Measurements from ENCODE around the gene KLRC3.
"Not testable (repeated sequence)": the region's sequence is repeated elsewhere in the genome, so short reads cannot be mapped to it uniquely, and the experiment has no call there.

The KLRC3 gene

DNA sequence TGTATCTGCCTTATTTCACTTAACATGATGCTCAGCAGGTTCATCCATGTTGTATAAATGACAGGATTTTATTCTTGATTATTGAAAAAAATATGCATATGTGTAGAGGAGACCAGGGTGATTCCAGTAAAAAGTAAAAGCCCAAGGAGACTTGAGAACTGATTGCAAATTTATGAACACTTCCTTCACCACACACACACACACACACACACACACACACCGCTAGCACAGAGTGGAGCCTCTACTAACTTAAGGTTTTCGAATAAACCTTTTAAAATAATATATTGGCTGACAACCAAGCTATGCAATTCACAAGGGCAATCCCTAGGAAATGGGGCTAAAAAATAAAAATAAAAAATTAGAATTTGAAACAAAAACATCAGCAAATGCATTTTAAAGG lies 22.2 kb downstream of the KLRC3 start:
- Mint-ChIP-seq H3K9me3 (no peaks in the 10 kb centered on the region), H3K27ac (no peak overlapping the region), H3K4me1 (peaks cover 30% of the 10 kb centered on the region), H3K36me3 (ENCODE audit: low read depth) (no peaks in the 10 kb centered on the region), H3K4me3 (no peak overlapping the region), H3K27me3 (ENCODE audit: low read depth, poor library complexity) (peaks cover 3% of the 10 kb centered on the region)
- TF ChIP-seq, protein P1, sequence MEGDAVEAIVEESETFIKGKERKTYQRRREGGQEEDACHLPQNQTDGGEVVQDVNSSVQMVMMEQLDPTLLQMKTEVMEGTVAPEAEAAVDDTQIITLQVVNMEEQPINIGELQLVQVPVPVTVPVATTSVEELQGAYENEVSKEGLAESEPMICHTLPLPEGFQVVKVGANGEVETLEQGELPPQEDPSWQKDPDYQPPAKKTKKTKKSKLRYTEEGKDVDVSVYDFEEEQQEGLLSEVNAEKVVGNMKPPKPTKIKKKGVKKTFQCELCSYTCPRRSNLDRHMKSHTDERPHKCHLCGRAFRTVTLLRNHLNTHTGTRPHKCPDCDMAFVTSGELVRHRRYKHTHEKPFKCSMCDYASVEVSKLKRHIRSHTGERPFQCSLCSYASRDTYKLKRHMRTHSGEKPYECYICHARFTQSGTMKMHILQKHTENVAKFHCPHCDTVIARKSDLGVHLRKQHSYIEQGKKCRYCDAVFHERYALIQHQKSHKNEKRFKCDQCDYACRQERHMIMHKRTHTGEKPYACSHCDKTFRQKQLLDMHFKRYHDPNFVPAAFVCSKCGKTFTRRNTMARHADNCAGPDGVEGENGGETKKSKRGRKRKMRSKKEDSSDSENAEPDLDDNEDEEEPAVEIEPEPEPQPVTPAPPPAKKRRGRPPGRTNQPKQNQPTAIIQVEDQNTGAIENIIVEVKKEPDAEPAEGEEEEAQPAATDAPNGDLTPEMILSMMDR (IDR thresholded peaks at IDR 0.05) = no peak
- DNase-seq = no peak

DNA sequence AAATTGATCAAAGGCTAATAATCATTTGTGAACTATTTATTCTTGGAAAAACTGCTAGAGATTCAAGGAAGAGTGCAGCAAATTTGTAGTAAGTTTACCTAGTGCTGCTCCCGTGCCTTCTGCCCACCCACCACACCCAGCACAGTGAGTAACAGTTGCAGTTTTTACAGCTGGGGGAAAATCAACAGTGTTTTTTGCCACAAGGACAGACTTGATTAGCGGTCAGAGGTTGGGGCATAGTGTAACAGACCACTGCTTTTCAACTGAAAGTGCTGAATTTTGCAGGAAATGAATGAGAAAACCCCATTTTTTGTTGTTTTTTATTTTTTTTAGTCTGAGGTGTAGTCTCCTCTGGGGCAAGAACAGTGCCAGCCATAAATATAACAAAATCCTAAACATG lies 23.1 kb downstream of the KLRC3 start:
- no peak overlapping the region for H3K4me3 Mint-ChIP-seq

DNA sequence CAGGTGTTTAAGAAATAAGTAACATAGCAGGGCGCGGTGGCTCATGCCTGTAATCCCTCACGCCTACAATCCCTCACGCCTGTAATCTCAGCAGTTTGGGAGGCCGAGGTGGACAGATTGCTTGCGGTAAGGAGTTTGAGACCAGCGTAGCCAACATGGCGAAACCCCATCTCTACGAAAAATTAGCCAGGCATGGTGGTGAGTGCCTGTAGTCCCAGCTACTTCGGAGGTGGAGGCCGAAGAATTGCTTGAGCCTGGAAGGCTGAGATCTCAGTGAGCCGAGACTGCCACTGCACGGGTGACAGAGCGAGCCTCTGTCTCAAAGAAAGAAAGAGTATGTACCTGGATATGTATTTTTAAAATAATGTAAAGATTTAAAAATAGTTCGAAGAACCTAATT lies 24.2 kb downstream of the KLRC3 start:
- H3K4me1 Mint-ChIP-seq = peaks cover 30% of the 10 kb centered on the region
- H3K4me3 Mint-ChIP-seq; H3K9me3 Mint-ChIP-seq; DNase-seq; H3K36me3 Mint-ChIP-seq (ENCODE audit: low read depth); H3K27ac Mint-ChIP-seq; H3K27me3 Mint-ChIP-seq (ENCODE audit: low read depth, poor library complexity): not testable (repeated sequence)

More for the DNA sequence above, 23.1 kb downstream of the KLRC3 start:
- Mint-ChIP-seq H3K27ac (no peak overlapping the region), H3K9me3 (no peaks in the 10 kb centered on the region), H3K27me3 (ENCODE audit: low read depth, poor library complexity) (peaks cover 6% of the 10 kb centered on the region), H3K36me3 (ENCODE audit: low read depth) (no peaks in the 10 kb centered on the region), H3K4me1 (peaks cover 30% of the 10 kb centered on the region)
- TF ChIP-seq, protein P1 (IDR thresholded peaks at IDR 0.05) = no peak
- DNase-seq = no peak

DNA sequence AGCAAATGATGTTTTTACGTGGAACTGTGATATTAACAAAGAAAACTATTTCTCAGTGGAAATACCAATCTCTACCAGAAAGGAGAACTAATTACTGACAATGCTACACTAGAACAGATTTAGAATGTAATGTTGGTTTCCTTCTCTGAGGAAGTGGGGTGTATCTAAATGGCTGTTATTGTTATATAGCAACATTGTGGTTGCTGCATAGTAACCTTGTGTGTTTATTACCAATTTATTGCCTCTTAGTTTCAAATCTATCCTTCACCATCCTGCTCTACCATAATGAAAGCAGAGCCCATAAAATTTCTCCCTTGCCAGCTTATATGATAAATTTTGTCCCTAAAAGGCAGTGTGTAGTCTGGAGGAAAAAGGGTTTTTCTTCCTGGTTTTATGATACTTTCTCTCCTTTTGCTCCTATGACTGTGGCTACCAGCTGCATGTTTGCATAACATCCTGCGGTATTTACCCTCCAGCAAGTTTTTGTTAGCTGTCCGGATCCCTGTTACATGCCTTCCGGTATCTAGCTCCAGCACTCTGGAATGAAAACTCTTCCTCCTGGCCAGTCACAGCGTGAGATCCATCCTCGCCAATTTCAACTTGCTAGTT lies 24.9 kb downstream of the KLRC3 start:
- Mint-ChIP-seq H3K27ac (peak overlapping the region; percentile 58), H3K9me3 (no peaks in the 10 kb centered on the region), H3K4me1 (peaks cover 30% of the 10 kb centered on the region), H3K27me3 (ENCODE audit: low read depth, poor library complexity) (peaks cover 8% of the 10 kb centered on the region), H3K4me3 (no peak overlapping the region), H3K36me3 (ENCODE audit: low read depth) (no peaks in the 10 kb centered on the region)
- no peak for DNase-seq
- TF ChIP-seq, protein P1 (IDR thresholded peaks at IDR 0.05) = no peak

DNA sequence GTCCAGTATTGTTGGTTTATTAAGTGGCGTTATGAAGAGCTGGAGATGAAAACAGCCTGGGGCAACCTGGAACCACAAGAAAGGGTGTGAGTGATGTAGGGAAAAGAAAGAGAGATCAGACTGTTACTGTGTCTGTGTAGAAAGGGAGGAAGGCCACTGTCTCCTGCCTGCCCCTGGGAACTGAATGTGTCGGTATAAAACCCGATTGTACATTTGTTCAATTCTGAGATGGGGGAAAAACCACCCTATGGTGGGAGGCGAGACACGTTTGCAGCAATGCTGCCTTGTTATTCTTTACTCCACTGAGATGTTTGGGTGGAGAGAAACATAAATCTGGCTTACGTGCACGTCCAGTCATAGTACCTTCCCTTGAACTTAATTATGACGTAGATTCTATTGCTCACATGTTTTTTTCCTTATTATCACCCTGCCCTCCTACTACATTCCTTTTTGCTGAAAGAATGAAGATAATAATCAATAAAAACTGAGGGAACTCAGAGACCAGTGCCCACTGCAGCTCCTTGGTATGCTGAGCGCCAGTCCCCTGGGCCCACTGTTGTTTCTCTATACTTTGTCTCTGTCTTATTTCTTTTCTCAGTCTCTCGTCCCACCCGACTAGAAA lies 25.8 kb downstream of the KLRC3 start:
- H3K4me3 Mint-ChIP-seq, H3K27ac Mint-ChIP-seq: not testable (repeated sequence)

DNA sequence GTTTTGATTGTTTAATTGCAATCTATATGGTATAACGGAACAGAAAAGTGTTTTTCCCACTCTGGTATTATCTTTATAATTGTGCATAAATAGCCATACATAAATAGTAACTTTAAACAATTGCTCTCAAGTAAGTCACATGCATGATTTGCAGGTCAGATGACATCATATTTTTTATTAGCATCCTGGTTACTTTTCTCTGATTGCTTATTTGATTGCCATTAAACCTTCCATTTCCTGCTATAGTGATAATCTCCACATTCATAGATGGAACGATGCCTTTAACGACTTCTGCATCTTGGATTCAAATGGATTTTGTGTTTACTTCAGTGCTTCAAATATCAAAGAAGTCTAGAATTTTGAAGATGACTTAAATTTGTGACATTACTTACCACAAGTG lies 27.1 kb downstream of the KLRC3 start:
- Mint-ChIP-seq H3K36me3 (ENCODE audit: low read depth) (no peaks in the 10 kb centered on the region), H3K9me3 (no peaks in the 10 kb centered on the region)
- TF ChIP-seq, protein P1 (IDR thresholded peaks at IDR 0.05) = no peak

More for the DNA sequence above, 25.8 kb downstream of the KLRC3 start:
- Mint-ChIP-seq H3K4me1 (peaks cover 30% of the 10 kb centered on the region), H3K27me3 (ENCODE audit: low read depth, poor library complexity) (peaks cover 11% of the 10 kb centered on the region)
- H3K9me3 Mint-ChIP-seq; H3K36me3 Mint-ChIP-seq (ENCODE audit: low read depth); DNase-seq: not testable (repeated sequence)

DNA sequence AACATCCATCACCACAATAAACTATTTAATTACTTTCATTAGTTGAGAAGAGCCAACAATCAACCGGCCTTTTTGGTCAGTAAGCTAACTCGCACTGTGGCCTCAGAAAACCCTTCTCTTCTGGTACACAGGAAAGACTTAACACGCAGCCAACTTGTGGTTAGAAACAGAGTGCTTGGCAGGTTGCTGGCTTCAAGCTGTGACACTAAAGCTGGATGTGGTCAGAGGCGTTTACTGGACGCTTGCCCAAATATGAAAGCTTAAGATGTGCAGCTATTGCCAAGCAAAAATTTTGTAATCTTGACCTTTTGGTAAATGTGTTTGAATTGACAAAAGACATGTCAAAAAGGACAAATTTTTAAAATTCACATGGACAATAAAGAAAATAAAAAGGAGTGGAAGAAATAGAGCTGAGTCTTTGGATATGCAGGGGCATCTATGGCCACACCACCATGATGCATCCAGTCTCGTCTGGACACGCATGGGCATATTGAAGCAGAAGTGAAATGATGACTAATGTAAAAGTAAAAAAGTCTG lies 27.9 kb downstream of the KLRC3 start:
- H3K4me1 Mint-ChIP-seq = peaks cover 25% of the 10 kb centered on the region
- H3K4me3 Mint-ChIP-seq = no peak overlapping the region
- TF ChIP-seq, protein P1 (IDR thresholded peaks at IDR 0.05) = no peak
- no peaks in the 10 kb centered on the region for H3K36me3 Mint-ChIP-seq (ENCODE audit: low read depth)
- DNase-seq = no peak
- H3K27ac Mint-ChIP-seq = no peak overlapping the region
- peaks cover 8% of the 10 kb centered on the region for H3K27me3 Mint-ChIP-seq (ENCODE audit: low read depth, poor library complexity)
- H3K9me3 Mint-ChIP-seq = no peaks in the 10 kb centered on the region

More for the DNA sequence above, 27.1 kb downstream of the KLRC3 start:
- Mint-ChIP-seq H3K27ac (no peak overlapping the region), H3K27me3 (ENCODE audit: low read depth, poor library complexity) (peaks cover 8% of the 10 kb centered on the region), H3K4me3 (no peak overlapping the region), H3K4me1 (peaks cover 30% of the 10 kb centered on the region)
- no peak for DNase-seq

DNA sequence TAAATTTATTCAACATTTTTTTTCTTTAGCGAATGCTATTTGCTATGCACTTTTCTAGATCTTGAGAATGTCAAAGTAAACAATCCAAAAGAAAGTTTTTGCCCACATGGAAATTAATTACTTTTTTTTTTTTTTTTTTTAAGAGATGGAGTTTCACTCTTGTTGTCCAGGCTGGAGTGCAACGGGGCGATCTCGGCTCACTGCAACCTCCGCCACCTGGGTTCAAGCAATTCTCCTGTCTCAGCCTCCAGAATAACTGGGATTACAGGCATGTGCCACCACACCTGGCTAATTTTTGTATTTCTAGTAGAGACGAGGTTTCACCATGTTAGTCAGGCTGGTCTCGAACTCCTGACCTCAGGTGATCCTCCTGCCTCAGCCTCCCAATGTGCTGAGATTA lies 29.4 kb downstream of the KLRC3 start:
- not testable (repeated sequence) for H3K27me3 Mint-ChIP-seq (ENCODE audit: low read depth, poor library complexity); H3K27ac Mint-ChIP-seq; DNase-seq; H3K36me3 Mint-ChIP-seq (ENCODE audit: low read depth); H3K4me3 Mint-ChIP-seq; H3K9me3 Mint-ChIP-seq
- peaks cover 19% of the 10 kb centered on the region for H3K4me1 Mint-ChIP-seq

Data from nephron progenitor cell (in vitro differentiated cells).